GM10248 (cell line): Measurements from ENCODE around the gene SPRED2.

Source experiments
- CTCF ChIA-PET: fragments of 300-600 bp; sonication (Branson Sonifier 250); formaldehyde crosslinking; extraction: SDS; loops from one replicate; lab custom pipeline; 2021; ENCODE audit warnings: antibody characterized with exemption; lab: Yijun Ruan, JAX
- POLR2A ChIA-PET: fragments of 350-650 bp; sonication (Branson Sonifier 250); formaldehyde crosslinking; extraction: SDS; loops from one replicate; lab custom pipeline; 2020; ENCODE audit warnings: antibody characterized with exemption; lab: Yijun Ruan, JAX
- DNase-seq: peaks from one replicate; pipeline ENCODE4 v3.0.0; 2012; ENCODE audit errors: extremely low spot score
- CTCF ChIP-seq: IDR thresholded peaks from 2 replicates; pipeline ENCODE4 v1.5.1; 2012; ENCODE audit warnings: mild to moderate bottlenecking, low read depth; ENCODE audit errors: extremely low read depth, missing control alignments, control extremely low read depth

Gene SPRED2

GRCh38 chr2:65450393-65450792 is 18.0 kb upstream of the SPRED2 start:
- CTCF ChIA-PET = no interaction called here
- TF ChIP-seq CTCF = no peak

GRCh38 chr2:65443509-65444186 is 11.2 kb upstream of the SPRED2 start:
- no peak for DNase-seq
- TF ChIP-seq CTCF = no peak
- ChIA-PET POLR2A (no interaction called here), CTCF (no interaction called here)

More at GRCh38 chr2:65450393-65450792, 18.0 kb upstream of the SPRED2 start:
- DNase-seq = no peak
- POLR2A ChIA-PET = no interaction called here

- CTCF ChIA-PET = no interaction called here
- no peak for DNase-seq
- TF ChIP-seq CTCF = no peak
- POLR2A ChIA-PET = no interaction called here
Measured at GRCh38 chr2:65442420-65443020, 10.1 kb upstream of the SPRED2 start.

GRCh38 chr2:65438137-65438899 is 5.9 kb upstream of the SPRED2 start:
- CTCF ChIA-PET = interaction anchor here (1.6 kb wide), 1 partner anchor 16 kb away, joined by 4 read pairs; no protein-coding TSS in a partner anchor
- POLR2A ChIA-PET = no interaction called here
- TF ChIP-seq CTCF = no peak
- DNase-seq = no peak

GRCh38 chr2:65437392-65438135 is 5.2 kb upstream of the SPRED2 start:
- ChIA-PET CTCF (interaction anchor here (1.6 kb wide), 2 partner anchors 10 to 17 kb away, joined by 4 to 5 read pairs; no protein-coding TSS in a partner anchor), POLR2A (no interaction called here)
- no peak for DNase-seq
- no peak for TF ChIP-seq CTCF

GRCh38 chr2:65436824-65437221 is 4.4 kb upstream of the SPRED2 start:
- no peak for TF ChIP-seq CTCF
- CTCF ChIA-PET = interaction anchor here (0.7 to 1.6 kb wide), 6 partner anchors 9 to 85 kb away, joined by 3 to 5 read pairs (median 3); no protein-coding TSS in a partner anchor
- POLR2A ChIA-PET = interaction anchor here (0.6 kb wide), 1 partner anchor 37 kb away, joined by 6 read pairs; no protein-coding TSS in a partner anchor
- peak; percentile 84 for DNase-seq
